HUES48 (cell line): ENCODE measurements around the gene C20orf141.

ENCODE experiments used
- H3K27ac ChIP-seq: one replicate; pipeline ENCODE4 v1.7.0; 2013; ENCODE audit warnings: low read depth, low read length, inconsistent platforms
- H3K27me3 ChIP-seq: 2 replicates; pipeline ENCODE4 v1.6.1; 2013; ENCODE audit warnings: mild to moderate bottlenecking, low read length; ENCODE audit not compliant: control insufficient read depth, insufficient read depth
- H3K36me3 ChIP-seq: 2 replicates; pipeline ENCODE4 v1.6.1; 2013; ENCODE audit warnings: low read length; ENCODE audit not compliant: control insufficient read depth, insufficient read depth
- H3K4me1 ChIP-seq: 2 replicates; pipeline ENCODE4 v1.6.1; 2013; ENCODE audit warnings: mild to moderate bottlenecking, low read length; ENCODE audit not compliant: control insufficient read depth, insufficient read depth
- H3K4me3 ChIP-seq: 2 replicates; pipeline ENCODE4 v1.5.1; 2013; ENCODE audit warnings: mild to moderate bottlenecking, low read depth, low read length
- H3K9ac ChIP-seq: 2 replicates; pipeline ENCODE4 v1.6.1; 2013; ENCODE audit warnings: mild to moderate bottlenecking, low read depth, low read length, moderate library complexity
- H3K9me3 ChIP-seq: 2 replicates; pipeline ENCODE4 v1.6.1; 2013; ENCODE audit warnings: low read length; ENCODE audit not compliant: control insufficient read depth, insufficient read depth

C20orf141 gene

GRCh38 chr20:2837221-2837960 lies 22.6 kb downstream of the C20orf141 start:
- Histone ChIP-seq H3K27ac (no peak overlapping the region), H3K9ac (no peak overlapping the region)

DNA sequence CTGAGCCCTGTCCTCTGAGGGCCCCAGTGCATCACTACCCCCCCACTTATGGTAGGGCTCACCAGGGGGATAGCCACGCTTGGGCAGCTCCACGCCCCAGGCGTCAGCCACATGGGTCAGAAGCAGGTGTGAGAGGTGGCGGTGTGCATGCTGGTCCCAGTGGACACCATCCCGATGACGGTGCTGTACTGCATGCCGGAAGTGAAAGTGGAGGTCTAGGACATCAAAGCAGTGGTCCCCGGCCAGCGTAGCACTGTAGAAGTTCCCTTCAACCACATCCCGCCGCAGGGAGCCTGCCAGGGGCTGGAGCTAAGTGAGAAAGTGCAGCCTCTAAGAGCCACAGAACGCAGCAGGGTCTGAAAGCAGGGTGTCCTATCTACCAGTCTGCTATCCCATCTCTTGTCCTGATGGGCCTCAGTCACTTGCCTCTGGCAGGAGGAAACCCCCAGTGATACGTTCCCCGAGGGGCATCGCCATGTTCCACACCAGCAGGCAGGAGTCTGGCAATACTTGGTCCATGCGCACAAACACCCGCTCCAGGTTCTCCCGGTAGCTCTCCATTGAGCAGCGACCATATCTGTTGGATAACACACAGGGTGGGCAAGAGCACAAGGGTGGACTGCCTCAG lies 23.5 kb downstream of the C20orf141 start:
- Histone ChIP-seq H3K36me3 (no peaks in the 10 kb centered on the region), H3K4me1 (0 out of 2 replicates have a peak, but pooled peaks cover 3% of the 10 kb centered on the region), H3K27ac (no peak overlapping the region), H3K27me3 (peaks cover 14% of the 10 kb centered on the region), H3K9ac (no peak overlapping the region), H3K9me3 (no peaks in the 10 kb centered on the region), H3K4me3 (no peak overlapping the region)

More at GRCh38 chr20:2837221-2837960, 22.6 kb downstream of the C20orf141 start:
- Histone ChIP-seq H3K9me3 (no peaks in the 10 kb centered on the region), H3K4me3 (no peak overlapping the region), H3K4me1 (0 out of 2 replicates have a peak, but pooled peaks cover 3% of the 10 kb centered on the region), H3K27me3 (peaks cover 14% of the 10 kb centered on the region), H3K36me3 (no peaks in the 10 kb centered on the region)

- no peak overlapping the region for H3K9ac ChIP-seq
- H3K36me3 ChIP-seq = no peaks in the 10 kb centered on the region
- H3K9me3 ChIP-seq = no peaks in the 10 kb centered on the region
- peaks cover 14% of the 10 kb centered on the region for H3K27me3 ChIP-seq
- H3K4me1 ChIP-seq = 0 out of 2 replicates have a peak, but pooled peaks cover 3% of the 10 kb centered on the region
- no peak overlapping the region for H3K27ac ChIP-seq
- H3K4me3 ChIP-seq = no peak overlapping the region
Measured at GRCh38 chr20:2838847-2839671, 24.3 kb downstream of the C20orf141 start.

DNA sequence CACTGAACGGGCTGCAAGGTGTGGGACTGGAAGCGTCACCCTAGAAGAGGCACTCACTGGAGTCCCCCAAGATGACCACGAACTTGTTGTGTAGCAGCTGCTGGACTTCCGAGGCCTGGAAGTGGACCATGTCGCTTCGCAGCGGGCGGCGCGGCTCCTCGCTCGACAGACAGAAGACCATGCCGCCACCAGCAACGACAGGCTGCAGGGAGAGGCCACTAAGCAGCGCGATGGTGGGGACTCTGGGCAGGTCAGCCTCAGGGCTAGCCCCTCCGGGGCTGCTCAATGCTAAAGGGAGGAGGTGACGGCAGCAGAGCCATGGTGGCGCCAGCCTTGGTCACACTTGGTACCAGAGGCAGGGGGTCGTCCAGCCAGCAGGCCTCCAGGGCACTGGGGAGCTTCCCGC lies 24.9 kb downstream of the C20orf141 start:
- Histone ChIP-seq H3K27me3 (peaks cover 14% of the 10 kb centered on the region), H3K27ac (no peak overlapping the region), H3K36me3 (no peaks in the 10 kb centered on the region), H3K4me1 (0 out of 2 replicates have a peak, but pooled peaks cover 3% of the 10 kb centered on the region), H3K9ac (no peak overlapping the region), H3K4me3 (peak overlapping the region; percentile 84; the same call in 1 of the 2 replicates), H3K9me3 (no peaks in the 10 kb centered on the region)

GRCh38 chr20:2840138-2840966 lies 25.6 kb downstream of the C20orf141 start, which contains the start of the genes PCED1A and VPS16:
Gene PCED1A, minus strand, starts transcription at chr20:2840655. Its CDS starts 743 bp downstream, at chr20:2839912.
Gene VPS16, plus strand, starts transcription at chr20:2840745. Its CDS starts 30 bp downstream, at chr20:2840775.
- H3K4me3 ChIP-seq = peak within 1 kb of the TSS; percentile 84
- H3K9me3 ChIP-seq = no peaks in the 10 kb centered on the region
- no peak within 1 kb of the TSS for H3K27ac ChIP-seq
- no peaks in the 10 kb centered on the region for H3K36me3 ChIP-seq
- peak within 1 kb of the TSS; percentile 68 for H3K9ac ChIP-seq
- H3K4me1 ChIP-seq = 0 out of 2 replicates have a peak, but pooled peaks cover 3% of the 10 kb centered on the region
- peaks cover 14% of the 10 kb centered on the region for H3K27me3 ChIP-seq

DNA sequence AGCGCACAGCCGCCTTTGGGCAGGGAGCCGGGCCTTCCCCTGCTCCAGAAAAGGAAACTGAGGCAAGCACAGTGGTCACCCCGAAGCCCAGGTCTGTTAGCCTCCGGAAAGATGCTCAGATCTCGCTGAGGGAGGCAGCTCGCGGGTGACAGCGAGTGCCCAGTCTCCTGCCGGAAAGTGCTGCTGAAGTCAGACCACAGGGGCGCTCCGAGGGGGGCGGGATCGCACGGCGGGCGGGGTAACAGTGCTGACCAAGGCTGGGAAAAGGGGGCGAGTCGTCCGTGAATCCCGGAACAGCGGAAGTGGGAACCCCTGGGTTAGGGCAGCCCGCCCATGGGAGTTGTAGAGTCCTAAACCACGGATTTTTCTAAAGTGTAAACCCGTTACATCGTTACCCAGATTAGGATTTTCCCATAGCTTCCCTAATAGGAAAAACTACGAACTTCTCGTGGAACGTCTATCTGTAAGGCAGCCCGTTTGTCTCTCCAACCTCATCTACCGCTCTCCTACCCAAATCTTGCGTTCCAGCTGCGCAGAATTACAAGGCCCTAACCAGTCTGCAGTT lies 26.3 kb downstream of the C20orf141 start:
- no peak overlapping the region for H3K9ac ChIP-seq
- peaks cover 14% of the 10 kb centered on the region for H3K27me3 ChIP-seq
- H3K4me1 ChIP-seq = 0 out of 2 replicates have a peak, but pooled peaks cover 3% of the 10 kb centered on the region
- H3K9me3 ChIP-seq = no peaks in the 10 kb centered on the region
- peak overlapping the region; percentile 84 for H3K4me3 ChIP-seq
- no peak overlapping the region for H3K27ac ChIP-seq
- H3K36me3 ChIP-seq = no peaks in the 10 kb centered on the region

- no peaks in the 10 kb centered on the region for H3K9me3 ChIP-seq
- no peak overlapping the region for H3K27ac ChIP-seq
- no peaks in the 10 kb centered on the region for H3K36me3 ChIP-seq
- H3K9ac ChIP-seq = no peak overlapping the region
- no peak overlapping the region for H3K4me3 ChIP-seq
- 0 out of 2 replicates have a peak, but pooled peaks cover 3% of the 10 kb centered on the region for H3K4me1 ChIP-seq
- no peaks in the 10 kb centered on the region; the same call in none of the 2 replicates for H3K27me3 ChIP-seq
Measured at GRCh38 chr20:2845607-2846006, 30.8 kb downstream of the C20orf141 start.

DNA sequence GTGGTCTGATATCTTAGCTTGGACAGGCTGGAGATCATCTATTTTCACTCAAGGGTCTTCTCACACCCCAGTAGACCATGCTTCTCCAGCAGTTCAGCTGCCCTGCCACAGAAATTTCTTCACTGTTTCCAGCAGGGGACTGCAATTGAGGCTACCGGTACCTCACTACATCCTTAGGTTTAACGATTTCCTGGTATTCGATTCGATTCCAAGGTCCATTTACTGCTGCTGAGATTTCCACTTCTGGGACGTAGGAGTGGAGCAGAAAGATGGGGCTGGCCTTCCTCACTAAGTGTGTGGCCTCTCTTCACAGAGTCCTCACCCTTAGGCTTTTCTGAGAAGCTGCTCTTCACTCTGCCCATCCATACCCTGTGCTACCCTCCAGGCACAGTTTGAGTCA lies 31.9 kb downstream of the C20orf141 start:
- Histone ChIP-seq H3K27me3 (no peaks in the 10 kb centered on the region; the same call in 1 of the 2 replicates), H3K9ac (no peak overlapping the region), H3K9me3 (no peaks in the 10 kb centered on the region), H3K4me1 (no peaks in the 10 kb centered on the region), H3K36me3 (no peaks in the 10 kb centered on the region), H3K4me3 (no peak overlapping the region), H3K27ac (no peak overlapping the region)

GRCh38 chr20:2847802-2848201 lies 33.0 kb downstream of the C20orf141 start:
- Histone ChIP-seq H3K27me3 (no peaks in the 10 kb centered on the region; the same call in 1 of the 2 replicates), H3K27ac (no peak overlapping the region), H3K9me3 (no peaks in the 10 kb centered on the region), H3K4me1 (no peaks in the 10 kb centered on the region), H3K9ac (no peak overlapping the region), H3K4me3 (no peak overlapping the region), H3K36me3 (no peaks in the 10 kb centered on the region)

DNA sequence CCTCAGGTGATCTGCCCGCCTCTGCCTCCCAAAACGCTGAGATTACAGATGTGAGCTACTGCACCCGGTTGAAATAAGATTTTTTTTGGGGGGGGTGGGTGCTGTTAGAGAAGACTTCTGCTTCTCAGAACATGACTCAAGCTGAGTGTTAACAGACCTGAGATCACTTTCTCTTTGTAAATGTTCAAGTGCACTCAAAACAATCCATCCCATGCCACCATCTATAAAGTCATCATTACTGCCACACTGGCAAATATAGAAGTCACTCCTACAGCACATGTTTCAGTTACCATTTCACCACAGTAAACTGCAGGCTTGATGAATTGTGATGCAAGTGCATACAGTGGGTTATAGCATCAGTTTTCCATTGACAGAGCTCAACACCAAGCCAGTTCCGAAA lies 34.7 kb downstream of the C20orf141 start:
- H3K27me3 ChIP-seq = no peaks in the 10 kb centered on the region; the same call in 1 of the 2 replicates
- H3K4me3 ChIP-seq = no peak overlapping the region
- H3K4me1 ChIP-seq = no peaks in the 10 kb centered on the region
- H3K9me3 ChIP-seq = no peaks in the 10 kb centered on the region
- no peak overlapping the region for H3K27ac ChIP-seq
- no peak overlapping the region for H3K9ac ChIP-seq
- H3K36me3 ChIP-seq = no peaks in the 10 kb centered on the region
